C4-2B (cell line): Measurements from ENCODE around the gene AGR3.

ENCODE experiments used
- CTCF ChIP-seq: fragments of 450-650 bp; conservative IDR thresholded peaks from 2 replicates; pipeline ENCODE4 v1.5.1; 2017; ENCODE audit warnings: mild to moderate bottlenecking
- ZFX ChIP-seq: fragments of 450-650 bp; IDR thresholded peaks from 2 replicates; pipeline ENCODE4 v1.6.1; 2017

- no peak for TF ChIP-seq CTCF
- no peak for TF ChIP-seq ZFX
Observed at GRCh38 chr7:16833373-16833772, 48.4 kb downstream of the AGR3 start.
